Vagina (tissue), 2 donors: ENCODE data around the gene NPAS3. TPM values are rescaled to one million over a fixed set of nuclear protein-coding genes. Genes with fewer than 3 reads are reported as not detected.

ENCODE experiments used
- DNase-seq, 2 donors: peaks; one replicate each; pipeline ENCODE4 v3.0.0-alpha.2; 2017; ENCODE audit errors: extremely low spot score in 2 of 2
- H3K27ac ChIP-seq: fragments of 200-600 bp; sonication (generic); one replicate; pipeline ENCODE4 v1.5.1; 2019
- H3K27me3 ChIP-seq: fragments of 200-600 bp; sonication (generic); one replicate; pipeline ENCODE4 v1.5.1; 2019
- H3K36me3 ChIP-seq, 2 donors: fragments of 200-600 bp; sonication (generic); one replicate each; pipeline ENCODE4 v1.5.1; 2017 to 2019
- H3K4me1 ChIP-seq: fragments of 200-600 bp; sonication (generic); one replicate; pipeline ENCODE4 v1.5.1; 2019
- H3K4me3 ChIP-seq, 2 donors: fragments of 200-600 bp; sonication (generic); 1 replicate in 1 of 2; 2 replicates in 1 of 2; pipeline ENCODE4 v1.5.1; 2016 to 2019
- H3K9me3 ChIP-seq: fragments of 200-600 bp; sonication (generic); one replicate; pipeline ENCODE4 v1.5.1; 2019
- POLR2A ChIP-seq, 2 donors: fragments of 450-650 bp; IDR thresholded peaks; one replicate each; pipeline ENCODE4 v1.6.1; 2017; ENCODE audit warnings: antibody characterized with exemption in 2 of 2, mild to moderate bottlenecking in 2 of 2, moderate library complexity in 2 of 2
- POLR2AphosphoS5 ChIP-seq, 2 donors: sonication (generic); formaldehyde crosslinking; IDR thresholded peaks; one replicate each; pipeline ENCODE4 v1.9.0; 2017; ENCODE audit warnings: antibody characterized with exemption in 2 of 2, mild to moderate bottlenecking in 2 of 2, low read depth in 1 of 2; ENCODE audit not compliant: insufficient read depth in 1 of 2
- intact Hi-C: fragments of 100-400 bp; cut with DNase I; formaldehyde crosslinking; loops from one replicate; pipeline ENCODE4 v1.15.1; 2023
- total RNA-seq: library from RNA; depleted of rRNA; stranded (reverse); fragments of >200 nt; gene quantifications from one replicate; pipeline ENCODE4 v1.2.3, GENCODE V29; 2016
- TF ChIP-seq, protein P1 (sequence below), 3 experiments: fragments of 450-650 bp in 2 of 3; fragments of 200-600 bp in 1 of 3; sonication (generic) in 1 of 3; IDR thresholded peaks; one replicate each; pipeline ENCODE4 v1.5.1; 2017 to 2019; ENCODE audit warnings: antibody characterized with exemption in 3 of 3, mild to moderate bottlenecking in 2 of 3, moderate library complexity in 2 of 3

Gene NPAS3
- total RNA-seq, 1 donor from 2014 or later: 1.2 TPM

DNA sequence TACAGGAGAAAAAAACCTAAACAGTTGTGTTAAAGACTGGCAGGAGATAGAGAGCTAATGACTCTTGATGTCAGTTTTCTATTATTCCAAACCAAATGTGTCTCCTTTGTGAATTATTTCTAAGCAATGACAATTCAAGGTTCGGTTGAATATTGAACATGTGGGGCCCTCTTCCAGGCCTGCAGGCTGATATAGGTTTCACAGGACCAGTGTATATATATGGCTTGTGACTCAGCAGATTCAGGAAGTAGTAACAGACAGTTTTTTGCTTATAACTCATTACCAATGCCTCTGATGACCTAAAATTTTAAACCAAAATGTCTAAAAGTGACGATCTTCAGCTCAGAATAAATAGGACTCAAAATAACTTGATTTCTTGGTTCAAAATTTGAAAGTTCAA lies 33.7 kb upstream of the NPAS3 start:
- DNase-seq: no peak
- Histone ChIP-seq H3K9me3 (no peaks in the 10 kb centered on the region), H3K36me3 (no peaks in the 10 kb centered on the region), H3K4me3 (no peak overlapping the region), H3K27ac (no peak overlapping the region), H3K4me1 (no peaks in the 10 kb centered on the region), H3K27me3 (no peaks in the 10 kb centered on the region)
- intact Hi-C loops: no loop called here
- TF ChIP-seq POLR2A (IDR thresholded peaks at IDR 0.05) (no peak), POLR2AphosphoS5 (IDR thresholded peaks at IDR 0.05; ENCODE audit: insufficient read depth in 1 of 2, low read depth in 1 of 2) (no peak)
- TF ChIP-seq, protein P1, sequence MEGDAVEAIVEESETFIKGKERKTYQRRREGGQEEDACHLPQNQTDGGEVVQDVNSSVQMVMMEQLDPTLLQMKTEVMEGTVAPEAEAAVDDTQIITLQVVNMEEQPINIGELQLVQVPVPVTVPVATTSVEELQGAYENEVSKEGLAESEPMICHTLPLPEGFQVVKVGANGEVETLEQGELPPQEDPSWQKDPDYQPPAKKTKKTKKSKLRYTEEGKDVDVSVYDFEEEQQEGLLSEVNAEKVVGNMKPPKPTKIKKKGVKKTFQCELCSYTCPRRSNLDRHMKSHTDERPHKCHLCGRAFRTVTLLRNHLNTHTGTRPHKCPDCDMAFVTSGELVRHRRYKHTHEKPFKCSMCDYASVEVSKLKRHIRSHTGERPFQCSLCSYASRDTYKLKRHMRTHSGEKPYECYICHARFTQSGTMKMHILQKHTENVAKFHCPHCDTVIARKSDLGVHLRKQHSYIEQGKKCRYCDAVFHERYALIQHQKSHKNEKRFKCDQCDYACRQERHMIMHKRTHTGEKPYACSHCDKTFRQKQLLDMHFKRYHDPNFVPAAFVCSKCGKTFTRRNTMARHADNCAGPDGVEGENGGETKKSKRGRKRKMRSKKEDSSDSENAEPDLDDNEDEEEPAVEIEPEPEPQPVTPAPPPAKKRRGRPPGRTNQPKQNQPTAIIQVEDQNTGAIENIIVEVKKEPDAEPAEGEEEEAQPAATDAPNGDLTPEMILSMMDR (IDR thresholded peaks at IDR 0.05): no peak

DNA sequence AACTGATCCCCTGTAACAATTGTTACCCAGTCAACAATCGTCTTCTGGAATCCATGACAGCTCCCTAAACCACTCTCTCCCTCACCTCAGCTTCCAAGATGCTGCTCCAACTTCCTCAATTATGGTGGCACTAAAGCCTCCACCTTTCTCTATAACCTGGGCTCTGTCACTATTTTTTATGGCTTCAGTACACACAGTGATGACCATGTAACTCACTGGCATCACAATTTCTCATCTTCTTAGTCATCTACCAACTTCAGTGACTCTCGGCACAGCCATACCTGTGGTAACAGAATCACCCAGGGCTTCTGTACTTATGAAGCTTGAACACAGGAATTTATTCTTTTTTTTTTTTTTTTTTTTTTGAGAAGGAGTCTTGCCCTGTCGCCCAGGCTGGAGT lies 32.0 kb upstream of the NPAS3 start:
- DNase-seq: no peak
- Histone ChIP-seq H3K36me3 (no peaks in the 10 kb centered on the region), H3K9me3 (no peaks in the 10 kb centered on the region), H3K4me1 (no peaks in the 10 kb centered on the region), H3K27me3 (no peaks in the 10 kb centered on the region), H3K27ac (no peak overlapping the region), H3K4me3 (no peak overlapping the region)
- intact Hi-C loops: no loop called here
- TF ChIP-seq POLR2AphosphoS5 (IDR thresholded peaks at IDR 0.05; ENCODE audit: insufficient read depth in 1 of 2, low read depth in 1 of 2) (no peak), POLR2A (IDR thresholded peaks at IDR 0.05) (no peak)
- TF ChIP-seq, protein P1 (IDR thresholded peaks at IDR 0.05): no peak

DNA sequence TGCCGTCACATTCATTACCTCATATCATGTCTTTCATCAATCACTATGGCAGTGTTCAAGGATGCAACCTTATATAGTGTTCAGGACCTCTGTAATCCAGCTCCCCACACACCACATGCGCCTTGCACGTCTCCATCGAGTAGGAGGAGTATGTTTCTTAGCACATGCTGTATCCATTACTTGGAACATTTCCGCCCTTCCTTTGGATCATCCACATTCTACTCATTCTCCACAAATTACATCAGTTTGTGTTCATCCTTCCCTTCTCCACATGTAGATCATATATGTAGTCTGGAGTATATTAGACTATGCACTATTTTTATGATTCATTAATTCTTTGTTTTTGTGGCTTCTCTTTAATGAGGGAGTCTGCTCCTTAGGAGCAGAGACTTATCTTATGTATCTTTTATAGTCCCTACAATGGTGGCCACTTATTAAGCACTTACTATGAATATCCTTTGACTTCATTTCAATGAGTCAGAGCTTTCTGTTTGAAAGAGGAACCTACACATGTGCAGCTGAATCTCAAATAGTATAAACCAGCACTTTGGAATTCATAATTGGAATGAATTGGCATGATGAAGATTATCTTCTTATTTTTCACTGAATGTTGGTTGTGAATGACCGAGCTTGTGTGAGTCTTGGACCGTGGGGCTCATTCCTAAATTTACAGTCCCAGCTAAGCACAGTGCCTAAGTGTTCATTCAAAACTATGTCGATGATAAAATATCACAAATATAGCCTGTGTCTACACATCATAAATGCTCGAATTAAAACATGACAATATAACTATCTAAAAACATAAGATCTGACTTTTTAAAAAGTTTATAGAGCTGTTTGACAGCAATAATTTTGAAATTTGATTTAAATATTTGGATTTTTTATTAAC lies 30.2 kb upstream of the NPAS3 start:
- H3K9me3 ChIP-seq: no peaks in the 10 kb centered on the region
- H3K27ac ChIP-seq: no peak overlapping the region
- intact Hi-C loops: no loop called here
- no peak overlapping the region for H3K4me3 ChIP-seq
- no peak for DNase-seq
- no peaks in the 10 kb centered on the region for H3K36me3 ChIP-seq
- no peaks in the 10 kb centered on the region for H3K4me1 ChIP-seq
- TF ChIP-seq, protein P1 (IDR thresholded peaks at IDR 0.05): no peak
- no peak for TF ChIP-seq POLR2A (IDR thresholded peaks at IDR 0.05)
- no peak for TF ChIP-seq POLR2AphosphoS5 (IDR thresholded peaks at IDR 0.05; ENCODE audit: insufficient read depth in 1 of 2, low read depth in 1 of 2)
- H3K27me3 ChIP-seq: no peaks in the 10 kb centered on the region

DNA sequence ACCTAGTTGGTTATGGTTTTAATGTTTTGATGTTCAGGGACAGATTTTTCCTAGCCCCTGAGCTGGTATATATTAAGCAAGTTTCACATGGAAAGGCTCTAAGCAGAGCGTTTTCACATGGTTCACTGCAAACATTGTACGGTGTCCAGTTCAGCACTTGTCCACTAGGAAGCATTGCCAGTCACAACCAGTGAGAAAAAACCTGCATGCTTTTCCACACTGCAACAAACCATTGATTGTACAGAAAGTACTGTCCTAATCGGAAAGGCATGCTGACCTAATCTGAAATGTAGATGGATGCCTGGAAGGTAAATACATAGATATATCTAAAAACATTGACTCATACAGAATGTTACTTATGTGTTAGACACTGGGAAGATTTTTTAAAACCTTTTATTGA lies 25.0 kb upstream of the NPAS3 start:
- TF ChIP-seq POLR2A (IDR thresholded peaks at IDR 0.05) (no peak), POLR2AphosphoS5 (IDR thresholded peaks at IDR 0.05; ENCODE audit: insufficient read depth in 1 of 2, low read depth in 1 of 2) (no peak)
- TF ChIP-seq, protein P1 (IDR thresholded peaks at IDR 0.05): no peak
- Histone ChIP-seq H3K4me3 (no peak overlapping the region), H3K9me3 (no peaks in the 10 kb centered on the region), H3K27ac (no peak overlapping the region), H3K27me3 (no peaks in the 10 kb centered on the region), H3K36me3 (no peaks in the 10 kb centered on the region), H3K4me1 (no peaks in the 10 kb centered on the region)
- intact Hi-C loops: no loop called here
- DNase-seq: no peak

DNA sequence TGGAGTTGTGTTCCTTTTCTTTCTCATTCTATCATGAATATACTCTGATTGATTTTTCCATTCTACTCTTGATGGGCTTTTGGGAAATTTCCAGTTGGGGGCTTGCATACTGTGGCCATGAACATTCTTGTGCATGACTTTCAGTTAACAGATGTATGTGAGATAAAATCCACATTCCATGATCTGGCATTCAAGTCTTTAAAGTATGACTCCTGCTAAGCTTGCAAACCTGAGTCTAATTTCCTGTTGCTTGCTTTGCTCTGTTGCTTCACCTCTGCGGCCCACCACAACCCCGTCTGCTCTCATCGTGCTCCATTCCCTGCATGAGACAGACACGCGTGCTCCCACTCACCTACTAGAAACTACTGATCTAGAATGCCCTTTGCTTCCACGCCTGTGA lies 24.3 kb upstream of the NPAS3 start:
- intact Hi-C loops: no loop called here
- H3K9me3 ChIP-seq: no peaks in the 10 kb centered on the region
- TF ChIP-seq, protein P1 (IDR thresholded peaks at IDR 0.05): no peak
- no peak for TF ChIP-seq POLR2A (IDR thresholded peaks at IDR 0.05)
- TF ChIP-seq POLR2AphosphoS5 (IDR thresholded peaks at IDR 0.05; ENCODE audit: insufficient read depth in 1 of 2, low read depth in 1 of 2): no peak

More for the DNA sequence above, 24.3 kb upstream of the NPAS3 start:
- no peak for DNase-seq
- Histone ChIP-seq H3K4me1 (no peaks in the 10 kb centered on the region), H3K27ac (no peak overlapping the region), H3K36me3 (no peaks in the 10 kb centered on the region), H3K4me3 (no peak overlapping the region), H3K27me3 (no peaks in the 10 kb centered on the region)
